ENCODE results near the gene ITM2A.

Gene ITM2A

DNA sequence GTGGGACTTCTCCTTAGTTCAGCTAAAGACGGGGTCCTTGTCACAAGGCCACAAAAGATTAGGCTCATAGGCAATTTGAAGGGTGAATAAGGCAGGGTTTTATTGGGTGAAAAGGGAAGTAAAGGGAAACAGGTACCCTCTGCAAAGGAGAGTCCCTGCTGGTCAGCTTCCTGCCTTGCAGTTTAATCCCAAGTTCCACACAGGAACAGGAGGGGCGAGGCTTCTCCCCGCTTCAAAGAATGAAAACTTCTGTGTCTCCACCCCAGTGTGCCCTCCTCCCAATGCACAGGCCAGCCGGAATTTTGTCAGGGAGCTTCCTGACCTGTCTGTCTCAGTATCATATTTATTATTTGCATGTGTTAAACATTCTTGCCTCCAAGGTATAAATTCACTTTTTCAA, 37.1 kb downstream of the ITM2A start:
- no peak for DNase-seq (ENCODE audit: low read depth, low spot score)

DNA sequence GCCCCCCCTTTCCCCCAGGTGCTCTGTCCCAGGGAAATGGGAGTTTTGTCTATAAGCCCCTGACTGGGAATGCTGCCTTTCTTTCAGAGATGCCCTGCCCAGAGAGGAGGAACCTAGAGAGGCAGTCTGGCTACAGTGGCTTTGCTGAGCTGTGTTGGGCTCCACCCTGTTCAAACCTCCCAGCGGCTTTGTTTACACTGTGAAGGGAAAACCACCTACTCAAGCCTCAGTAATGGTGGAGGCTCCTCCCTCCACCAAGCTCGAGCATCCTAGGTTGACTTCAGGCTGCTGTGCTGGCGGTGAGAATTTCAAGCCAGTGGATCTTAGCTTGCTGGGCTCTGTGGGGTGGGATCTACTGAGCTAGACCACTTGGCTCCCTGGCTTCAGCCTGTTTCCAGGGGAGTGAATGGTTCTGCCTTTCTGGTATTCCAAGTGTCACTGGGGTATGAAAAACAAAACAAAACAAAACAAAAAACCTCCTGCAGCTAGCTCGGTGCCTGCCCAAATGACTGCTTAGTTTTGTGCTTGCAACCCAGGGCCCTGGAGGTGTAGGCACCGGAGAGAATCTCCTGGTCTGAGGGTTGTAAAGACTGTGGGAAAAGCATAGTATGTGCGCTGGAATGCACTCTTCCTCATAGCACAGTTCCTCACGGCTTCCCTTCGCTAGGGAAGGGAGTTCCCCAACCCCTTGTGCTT, 41.7 kb downstream of the ITM2A start:
- no peak for DNase-seq (ENCODE audit: low read depth, low spot score)
- H3K4me3 ChIP-seq (ENCODE audit: low read length) = no peak overlapping the region

More for the DNA sequence above, 37.1 kb downstream of the ITM2A start:
- H3K4me3 ChIP-seq (ENCODE audit: low read length) = no peak overlapping the region

All from Jurkat, Clone E6-1 (cell line).